Skin epidermis (tissue), 12 donors: Measurements from ENCODE around the gene SEMA3A.
A peak's percentile ranks its signal among the peaks of the same experiment; 100 is the strongest.
"Not testable (repeated sequence)": the region's sequence is repeated elsewhere in the genome, so short reads cannot be mapped to it uniquely, and the experiment has no call there.

Source experiments
- H3K27ac ChIP-seq, 21 experiments: fragments of 200-600 bp; sonication (generic) in 11 of 21; one replicate each; pipeline ENCODE4 v1.5.0; 2020; ENCODE audit warnings: mild to moderate bottlenecking in 3 of 21, inconsistent platforms in 2 of 21, moderate library complexity in 2 of 21
- H3K4me3 ChIP-seq, 7 experiments: fragments of 200-600 bp; sonication (generic) in 2 of 7; one replicate each; pipeline ENCODE4 v1.5.0; 2020; ENCODE audit warnings: inconsistent platforms in 2 of 7, mild to moderate bottlenecking in 2 of 7, moderate library complexity in 1 of 7

The SEMA3A gene

GRCh38 chr7:84194484-84195271 lies at the start of gene SEMA3A:
TSS of gene SEMA3A (minus strand) at chr7:84194789. CDS start at chr7:84194586, 203 bp downstream.
- Histone ChIP-seq H3K4me3 (peak within 1 kb of the TSS in 6 of 7 experiments; percentile 10 to 34 (median 20)), H3K27ac (peak within 1 kb of the TSS in 11 of 21 experiments; percentile 13 to 61 (median 35))

- not testable (repeated sequence) for H3K27ac ChIP-seq, H3K4me3 ChIP-seq
These were observed 48.4 kb upstream of the SEMA3A start for GRCh38 chr7:84243037-84243436.

GRCh38 chr7:84238596-84238995 lies 44.0 kb upstream of the SEMA3A start:
- Histone ChIP-seq H3K27ac (no peak overlapping the region), H3K4me3 (no peak overlapping the region)

- Histone ChIP-seq H3K27ac (no peak overlapping the region), H3K4me3 (no peak overlapping the region)
These were observed 43.1 kb upstream of the SEMA3A start for GRCh38 chr7:84237533-84238173.

GRCh38 chr7:84236398-84236797 lies 41.8 kb upstream of the SEMA3A start:
- Histone ChIP-seq H3K27ac (no peak overlapping the region), H3K4me3 (no peak overlapping the region)

GRCh38 chr7:84232646-84233045 lies 38.1 kb upstream of the SEMA3A start:
- H3K27ac ChIP-seq, result no peak overlapping the region

GRCh38 chr7:84231157-84231556 lies 36.6 kb upstream of the SEMA3A start:
- Histone ChIP-seq H3K27ac (no peak overlapping the region), H3K4me3 (no peak overlapping the region)

More at GRCh38 chr7:84232646-84233045, 38.1 kb upstream of the SEMA3A start:
- no peak overlapping the region for H3K4me3 ChIP-seq

GRCh38 chr7:84230491-84230890 lies 35.9 kb upstream of the SEMA3A start:
- Histone ChIP-seq H3K27ac (no peak overlapping the region), H3K4me3 (no peak overlapping the region)

GRCh38 chr7:84228526-84228925 lies 33.9 kb upstream of the SEMA3A start:
- no peak overlapping the region for H3K4me3 ChIP-seq
- no peak overlapping the region for H3K27ac ChIP-seq

GRCh38 chr7:84226759-84227158 lies 32.2 kb upstream of the SEMA3A start:
- no peak overlapping the region for H3K4me3 ChIP-seq
- H3K27ac ChIP-seq, result no peak overlapping the region

- H3K4me3 ChIP-seq, result no peak overlapping the region
These were observed 29.9 kb upstream of the SEMA3A start for GRCh38 chr7:84224505-84224904.

GRCh38 chr7:84219310-84219709 lies 24.7 kb upstream of the SEMA3A start:
- H3K4me3 ChIP-seq, result no peak overlapping the region
- no peak overlapping the region for H3K27ac ChIP-seq

More at GRCh38 chr7:84224505-84224904, 29.9 kb upstream of the SEMA3A start:
- H3K27ac ChIP-seq, result no peak overlapping the region

- Histone ChIP-seq H3K4me3 (no peak overlapping the region), H3K27ac (no peak overlapping the region)
These were observed 24.1 kb upstream of the SEMA3A start for GRCh38 chr7:84218681-84219080.

GRCh38 chr7:84216472-84216871 lies 21.9 kb upstream of the SEMA3A start:
- Histone ChIP-seq H3K27ac (no peak overlapping the region), H3K4me3 (no peak overlapping the region)

- not testable (repeated sequence) for H3K4me3 ChIP-seq, H3K27ac ChIP-seq
These were observed 20.2 kb upstream of the SEMA3A start for GRCh38 chr7:84214757-84215156.

GRCh38 chr7:84210301-84210700 lies 15.7 kb upstream of the SEMA3A start:
- no peak overlapping the region for H3K4me3 ChIP-seq
- H3K27ac ChIP-seq, result no peak overlapping the region

GRCh38 chr7:84209006-84209405 lies 14.4 kb upstream of the SEMA3A start:
- no peak overlapping the region for H3K27ac ChIP-seq
- H3K4me3 ChIP-seq, result no peak overlapping the region

GRCh38 chr7:84207615-84208014 lies 13.0 kb upstream of the SEMA3A start:
- no peak overlapping the region for H3K27ac ChIP-seq
- H3K4me3 ChIP-seq, result no peak overlapping the region

- Histone ChIP-seq H3K4me3 (no peak overlapping the region), H3K27ac (no peak overlapping the region)
These were observed 12.4 kb upstream of the SEMA3A start for GRCh38 chr7:84207025-84207424.

GRCh38 chr7:84204655-84205054 lies 10.1 kb upstream of the SEMA3A start:
- no peak overlapping the region for H3K4me3 ChIP-seq
- H3K27ac ChIP-seq, result no peak overlapping the region

- no peak overlapping the region for H3K4me3 ChIP-seq
- H3K27ac ChIP-seq, result no peak overlapping the region
These were observed 8.3 kb upstream of the SEMA3A start for GRCh38 chr7:84202855-84203254.
